Esophagus muscularis mucosa (tissue), 4 donors: ENCODE results near the gene ADAMTS9.

ENCODE experiments used
- EP300 ChIP-seq: sonication (generic); formaldehyde crosslinking; IDR thresholded peaks from one replicate; pipeline ENCODE4 v1.6.1; 2017; ENCODE audit warnings: antibody characterized with exemption
- POLR2A ChIP-seq: fragments of 450-650 bp; IDR thresholded peaks from one replicate; pipeline ENCODE4 v1.6.1; 2017; ENCODE audit warnings: antibody characterized with exemption, moderate library complexity, mild to moderate bottlenecking, low read depth
- POLR2AphosphoS5 ChIP-seq, 2 donors: sonication (generic); formaldehyde crosslinking; IDR thresholded peaks; one replicate each; pipeline ENCODE4 v1.6.1; 2017; ENCODE audit warnings: antibody characterized with exemption in 2 of 2
- TF ChIP-seq, protein P1 (sequence below), 3 experiments: fragments of 200-600 bp in 2 of 3; fragments of 450-650 bp in 1 of 3; sonication (generic) in 2 of 3; IDR thresholded peaks; one replicate each; pipeline ENCODE4 v1.5.1; 2017 to 2019; ENCODE audit warnings: antibody characterized with exemption in 3 of 3, mild to moderate bottlenecking in 2 of 3, moderate library complexity in 1 of 3

GRCh38 chr3:64631951-64632350 is 55.8 kb downstream of the ADAMTS9 start:
- TF ChIP-seq, protein P1, sequence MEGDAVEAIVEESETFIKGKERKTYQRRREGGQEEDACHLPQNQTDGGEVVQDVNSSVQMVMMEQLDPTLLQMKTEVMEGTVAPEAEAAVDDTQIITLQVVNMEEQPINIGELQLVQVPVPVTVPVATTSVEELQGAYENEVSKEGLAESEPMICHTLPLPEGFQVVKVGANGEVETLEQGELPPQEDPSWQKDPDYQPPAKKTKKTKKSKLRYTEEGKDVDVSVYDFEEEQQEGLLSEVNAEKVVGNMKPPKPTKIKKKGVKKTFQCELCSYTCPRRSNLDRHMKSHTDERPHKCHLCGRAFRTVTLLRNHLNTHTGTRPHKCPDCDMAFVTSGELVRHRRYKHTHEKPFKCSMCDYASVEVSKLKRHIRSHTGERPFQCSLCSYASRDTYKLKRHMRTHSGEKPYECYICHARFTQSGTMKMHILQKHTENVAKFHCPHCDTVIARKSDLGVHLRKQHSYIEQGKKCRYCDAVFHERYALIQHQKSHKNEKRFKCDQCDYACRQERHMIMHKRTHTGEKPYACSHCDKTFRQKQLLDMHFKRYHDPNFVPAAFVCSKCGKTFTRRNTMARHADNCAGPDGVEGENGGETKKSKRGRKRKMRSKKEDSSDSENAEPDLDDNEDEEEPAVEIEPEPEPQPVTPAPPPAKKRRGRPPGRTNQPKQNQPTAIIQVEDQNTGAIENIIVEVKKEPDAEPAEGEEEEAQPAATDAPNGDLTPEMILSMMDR (IDR thresholded peaks at IDR 0.05) = no peak
- TF ChIP-seq POLR2A = no peak
- TF ChIP-seq EP300 = no peak
- TF ChIP-seq POLR2AphosphoS5 (IDR thresholded peaks at IDR 0.05) = no peak
